HG03060 (cell line): Measurements from ENCODE around the gene WARS2.

Source experiments
- ATAC-seq: cut with Tn5 transposase; IDR thresholded peaks from one replicate; pipeline ENCODE4 v1.9.1; 2021; ENCODE audit warnings: low read depth, moderate number of reproducible peaks; ENCODE audit not compliant: unreplicated experiment

WARS2 gene

GRCh38 chr1:119002028-119002686 is 138.3 kb downstream of the WARS2 start:
- no peak for ATAC-seq

DNA sequence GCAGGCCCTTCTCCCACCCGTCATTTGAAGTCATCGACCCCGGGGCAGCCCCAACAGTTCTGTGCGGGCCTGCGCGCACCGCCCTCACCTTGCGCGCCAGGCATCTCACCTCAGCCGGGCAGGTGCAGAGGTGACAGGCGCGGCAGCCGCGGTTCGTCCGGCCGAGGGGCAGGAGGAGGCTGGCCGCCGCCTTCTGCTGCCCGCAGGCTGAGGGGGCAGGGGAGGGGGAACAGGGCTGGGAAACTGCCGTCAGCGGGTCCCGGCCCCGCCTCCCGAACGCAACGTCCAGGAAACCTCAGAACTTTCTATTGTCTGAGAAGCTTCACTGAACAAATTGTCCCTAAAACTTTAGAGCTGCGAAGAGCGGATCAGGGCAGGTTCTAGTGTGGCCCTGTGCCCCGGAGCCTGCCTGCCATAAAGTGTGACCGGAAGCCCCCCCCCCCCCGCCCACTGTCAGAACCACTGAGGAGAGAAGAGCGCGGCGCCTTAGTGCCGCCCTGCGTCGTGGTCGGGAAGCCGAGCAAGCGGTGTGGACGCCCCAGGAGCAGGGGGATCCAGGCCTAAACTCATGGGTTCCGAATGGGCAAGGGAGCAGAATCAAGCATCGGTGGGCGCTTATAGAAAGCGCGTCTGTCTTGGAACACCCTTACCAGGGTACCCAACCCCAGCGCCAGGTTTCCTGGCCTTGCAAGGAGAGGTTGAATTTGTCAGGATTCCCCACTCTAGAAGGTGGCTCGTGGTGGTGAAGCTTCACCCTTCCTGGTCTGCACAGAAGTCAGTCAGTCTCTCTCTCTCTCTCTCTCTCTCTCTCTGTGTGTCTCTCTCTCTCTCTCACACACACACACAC is 139.0 kb downstream of the WARS2 start:
- ATAC-seq = no peak

DNA sequence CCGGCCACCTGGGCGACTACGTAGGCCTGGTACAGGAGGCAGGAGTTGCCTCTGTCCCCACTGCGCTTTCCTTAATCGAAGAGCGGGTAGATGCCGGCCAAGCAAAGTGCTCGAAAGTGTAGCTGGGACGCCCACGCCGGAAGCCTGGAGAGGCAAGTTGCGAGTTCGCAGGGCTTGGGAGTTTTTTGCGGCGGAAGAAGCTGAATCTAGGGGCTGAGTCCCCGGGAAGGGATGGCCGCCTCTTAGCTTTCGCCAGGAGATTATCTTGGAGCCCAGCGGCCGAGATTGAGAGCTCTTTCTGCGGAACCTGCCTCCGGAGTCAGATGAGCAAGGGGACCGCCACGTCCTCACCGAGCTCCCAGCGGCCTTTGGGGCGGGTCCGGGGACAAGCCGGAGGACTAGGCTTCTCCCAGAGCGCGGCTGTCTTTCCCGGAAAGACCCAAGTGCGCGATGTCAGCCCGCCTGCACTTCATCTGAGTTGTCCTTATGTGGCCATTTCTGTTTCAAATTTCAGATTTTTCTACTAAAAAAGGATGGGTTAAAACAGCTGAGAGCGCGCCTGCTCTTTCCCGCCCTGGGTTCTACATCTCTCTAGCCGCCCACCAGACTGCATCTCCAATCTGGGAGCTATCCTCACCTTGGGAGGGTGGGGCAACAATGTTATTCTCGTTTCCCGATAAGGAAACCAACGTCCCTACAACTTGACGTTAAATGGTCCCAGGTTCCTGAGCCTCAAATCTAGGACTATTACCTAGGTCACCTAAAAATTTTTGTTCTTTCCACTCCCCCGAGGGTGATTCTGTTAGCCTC is 139.9 kb downstream of the WARS2 start:
- ATAC-seq = no peak

GRCh38 chr1:118999348-119000071 is 140.9 kb downstream of the WARS2 start:
- no peak for ATAC-seq

DNA sequence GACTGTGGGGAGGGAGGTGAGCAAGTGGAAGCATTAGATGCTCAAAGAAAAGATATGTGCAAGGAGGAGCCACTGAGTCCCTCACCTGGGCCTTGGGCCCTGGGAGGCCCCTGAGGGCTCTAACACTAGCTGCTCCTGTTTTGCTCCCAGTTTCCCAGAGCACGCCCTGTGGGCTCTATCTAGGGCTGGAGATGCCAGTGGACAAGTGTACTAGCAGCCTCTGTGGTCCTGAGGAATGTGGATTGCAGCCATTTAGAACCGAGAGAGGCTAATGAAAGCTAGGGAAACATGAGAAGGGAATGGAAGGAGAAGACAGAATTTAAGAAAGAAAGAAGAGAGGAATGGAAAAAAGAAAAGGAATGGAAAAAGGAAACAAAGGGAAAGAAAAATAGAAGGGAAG is 142.3 kb downstream of the WARS2 start:
- no peak for ATAC-seq

DNA sequence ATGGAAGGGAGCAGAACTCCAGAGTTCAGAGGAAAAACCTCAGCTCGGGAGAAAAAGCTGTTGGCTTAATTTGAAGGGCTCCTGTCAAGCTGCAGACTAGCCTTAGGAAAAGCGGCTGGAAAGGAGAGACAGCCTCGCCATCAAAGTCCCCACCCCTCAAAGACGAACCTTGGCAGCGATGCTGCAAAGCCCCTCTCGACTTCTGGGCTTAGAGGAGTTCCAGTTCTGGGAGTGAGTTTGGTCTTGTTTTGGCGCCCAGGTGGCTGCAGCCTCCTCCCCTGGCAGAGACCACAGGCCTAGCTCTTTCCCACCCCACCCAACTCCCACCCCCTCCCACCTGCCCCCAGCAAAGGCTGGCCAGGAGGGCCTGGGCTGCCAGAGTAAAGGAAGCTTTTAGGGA is 143.2 kb downstream of the WARS2 start:
- no peak for ATAC-seq

- ATAC-seq = no peak
Observed at GRCh38 chr1:118995312-118996016, 145.0 kb downstream of the WARS2 start.

GRCh38 chr1:118993700-118994026 is 146.8 kb downstream of the WARS2 start:
- no peak for ATAC-seq

DNA sequence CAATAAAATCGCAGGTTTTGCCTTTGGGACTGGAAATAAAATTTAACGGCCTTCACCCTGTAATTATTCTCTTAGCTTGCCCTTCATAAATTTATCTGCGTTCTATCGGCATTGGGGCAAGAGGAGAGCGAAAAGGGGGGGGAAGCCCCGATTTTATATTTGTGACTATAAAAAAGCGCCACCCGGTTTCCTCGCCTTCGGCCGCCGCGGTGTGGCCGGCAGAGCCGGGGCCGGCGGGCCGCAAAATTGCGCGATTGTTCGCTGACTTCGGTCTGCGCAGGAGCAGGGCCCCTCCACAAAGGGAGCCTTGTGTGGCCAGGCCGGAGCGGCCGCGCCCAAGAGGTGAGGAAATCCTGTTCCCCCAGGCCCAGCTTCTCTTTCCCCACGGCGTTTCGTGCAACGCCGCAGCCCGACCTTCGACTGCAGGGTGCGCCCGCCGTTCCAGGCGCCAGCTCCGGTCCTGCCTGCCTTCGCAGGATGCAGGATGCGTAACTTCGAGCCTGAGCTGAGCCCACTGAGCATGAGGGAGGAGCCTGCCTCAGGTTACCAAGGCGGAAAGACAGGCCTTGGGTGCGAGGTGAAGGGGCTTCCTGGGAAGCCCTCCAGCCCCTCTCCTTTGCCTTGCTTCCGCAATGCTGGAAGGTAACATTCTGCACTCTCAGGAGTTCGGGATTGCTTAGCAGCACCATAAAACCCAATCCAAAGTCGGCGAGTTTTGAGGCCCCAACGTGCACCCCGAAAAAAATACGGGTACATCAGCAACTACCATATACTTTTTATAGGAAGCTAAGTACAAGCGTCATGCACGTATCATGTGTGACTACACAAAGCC is 147.4 kb downstream of the WARS2 start:
- ATAC-seq = no peak

DNA sequence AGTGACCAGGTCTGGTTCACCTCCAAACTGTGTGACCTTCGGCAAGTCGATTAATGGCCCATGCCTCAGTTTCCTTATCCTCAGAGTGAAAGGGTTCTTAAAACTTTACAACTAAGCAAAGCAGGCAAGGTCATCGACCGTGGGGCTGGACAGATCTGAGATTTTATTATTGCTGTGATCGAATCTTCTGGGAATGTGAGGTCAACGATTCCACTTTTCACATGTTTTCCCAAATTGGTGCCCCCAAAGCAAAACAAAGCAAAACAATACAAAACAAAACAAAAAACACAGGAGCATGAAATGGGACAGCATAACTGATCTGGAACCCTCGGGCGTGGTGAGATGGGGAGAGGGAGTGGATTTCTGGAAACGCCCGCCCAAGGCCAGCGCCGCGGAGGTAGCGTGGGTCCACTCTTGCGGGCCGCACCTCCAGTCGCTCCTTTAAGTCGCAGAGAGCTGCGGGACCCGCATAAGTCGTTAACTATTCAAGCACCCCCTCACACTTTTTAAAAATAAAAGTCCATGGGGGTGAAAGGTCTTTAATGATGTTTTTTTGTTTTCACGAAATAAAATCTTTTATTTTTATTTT is 148.1 kb downstream of the WARS2 start:
- no peak for ATAC-seq

- ATAC-seq = no peak
Observed at GRCh38 chr1:118991448-118991847, 149.0 kb downstream of the WARS2 start.

DNA sequence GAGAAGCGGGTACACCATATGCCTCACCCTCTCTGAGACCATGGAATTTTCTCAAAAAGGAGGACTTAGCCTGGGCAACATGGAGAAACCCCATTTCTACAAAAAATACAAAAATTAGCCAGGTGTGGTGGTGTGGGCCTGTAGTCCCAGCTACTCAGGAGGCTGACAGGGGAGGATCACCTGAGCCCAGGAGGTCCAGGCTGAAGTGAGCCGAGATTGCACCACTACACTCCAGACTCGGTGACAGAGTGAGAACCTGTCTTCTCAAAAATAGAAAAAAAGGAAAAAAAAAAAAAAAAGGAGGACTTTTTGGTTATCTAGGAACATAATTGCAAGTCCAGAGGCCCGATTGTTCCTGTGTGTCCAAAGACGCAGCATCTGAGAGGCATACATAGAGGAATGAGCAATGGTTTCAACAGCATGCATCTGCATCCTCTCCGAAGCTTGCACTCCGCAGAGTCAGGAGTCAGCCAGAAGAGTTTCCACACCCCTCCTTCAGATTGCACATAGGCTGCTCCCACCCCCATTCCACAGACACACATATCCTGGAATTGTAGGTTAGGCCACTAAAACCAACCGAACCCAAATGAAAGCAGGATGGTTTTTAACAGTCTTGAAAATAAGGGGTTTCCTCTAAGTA is 149.8 kb downstream of the WARS2 start:
- no peak for ATAC-seq

DNA sequence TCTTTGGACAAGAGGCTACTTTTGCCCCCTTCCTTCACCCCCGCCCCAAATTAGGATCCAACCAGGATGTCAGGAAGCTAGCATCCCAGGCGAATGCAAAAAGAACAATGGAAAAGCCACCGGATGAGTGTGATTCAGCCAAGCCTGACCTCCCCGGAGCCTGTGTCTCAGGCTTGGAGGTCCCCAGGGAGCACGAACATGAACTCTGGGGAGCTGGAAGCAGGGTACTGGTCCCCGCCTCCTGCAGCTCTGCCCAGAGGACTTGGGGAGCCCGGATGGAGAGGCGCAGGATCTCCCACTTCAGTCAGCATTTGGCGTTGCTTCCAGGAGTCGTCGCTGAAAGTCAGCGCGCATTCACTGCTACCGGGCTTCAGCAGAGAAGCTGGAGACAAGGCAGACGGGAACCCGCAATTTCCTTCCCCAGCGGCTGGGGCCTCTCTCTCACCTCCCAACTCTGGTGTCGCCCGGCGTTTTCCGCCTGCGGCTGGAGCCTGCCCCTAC is 150.5 kb downstream of the WARS2 start:
- ATAC-seq = no peak

DNA sequence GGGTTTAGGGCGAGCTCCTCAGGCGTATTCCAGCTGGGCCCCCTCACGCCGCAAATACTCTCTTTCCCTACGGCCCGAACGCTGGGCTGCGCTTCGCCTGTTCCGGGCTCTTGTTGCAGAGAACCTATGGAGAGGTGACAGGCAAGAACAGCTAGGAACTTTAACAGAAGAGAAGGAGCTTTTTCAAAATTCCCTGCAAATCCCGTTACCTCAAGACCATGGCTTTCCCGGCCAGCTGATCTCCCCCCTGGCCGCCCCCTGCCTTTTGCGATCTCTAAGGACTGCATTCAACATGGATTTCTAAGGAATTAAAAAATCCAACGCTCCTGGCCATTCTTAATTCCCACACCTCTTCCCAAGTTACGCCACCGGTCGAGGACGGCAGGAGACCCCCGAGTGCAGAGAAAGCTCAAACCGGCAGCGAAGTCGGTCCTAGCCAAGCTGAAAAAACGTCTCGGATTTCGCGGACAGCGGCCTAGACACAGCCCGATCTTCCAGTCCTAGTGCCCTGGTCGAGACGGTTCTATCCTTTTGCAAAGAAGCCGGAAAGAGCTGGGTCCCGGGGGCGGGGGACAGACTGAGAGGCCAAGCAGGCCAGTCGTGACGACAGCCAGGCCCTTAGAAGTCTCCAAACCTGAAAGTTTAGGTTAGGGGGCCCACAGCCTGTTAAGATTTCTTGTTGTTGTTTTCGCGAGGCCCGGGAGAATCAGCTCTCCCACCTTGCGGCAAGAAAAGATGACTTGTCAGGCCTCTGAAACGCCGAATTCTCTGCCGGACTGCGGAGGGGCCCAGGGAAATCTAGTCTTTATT is 151.2 kb downstream of the WARS2 start:
- ATAC-seq = no peak

GRCh38 chr1:118988186-118989005 is 152.1 kb downstream of the WARS2 start, which contains the start of gene TBX15:
Gene TBX15 (minus strand): TSS chr1:118988343. CDS start chr1:118987795, 548 bp downstream.
- no peak for ATAC-seq

GRCh38 chr1:118987468-118988185 is 152.8 kb downstream of the WARS2 start:
- ATAC-seq = no peak
